Measurements from ENCODE around the gene NCAM1.
"Not testable (repeated sequence)": the region's sequence is repeated elsewhere in the genome, so short reads cannot be mapped to it uniquely, and the experiment has no call there.

NCAM1 gene

DNA sequence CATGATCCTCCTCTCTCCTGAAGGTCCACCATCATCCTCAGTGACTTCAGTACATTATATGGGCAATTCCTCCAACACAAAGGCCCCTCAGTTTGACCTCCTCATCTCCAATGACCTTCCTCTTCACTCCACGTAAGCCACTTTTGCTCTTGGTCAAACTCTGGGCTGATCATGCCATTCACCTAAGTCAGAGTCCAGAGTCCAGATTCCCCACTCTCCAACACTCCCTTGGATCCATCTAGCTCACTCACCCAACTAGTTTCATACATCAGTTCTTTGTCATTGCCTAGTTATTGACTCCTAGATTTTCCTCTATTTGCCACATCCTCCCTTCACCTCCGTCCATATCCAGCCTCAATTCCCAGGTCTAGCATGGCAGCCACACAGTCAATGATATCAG lies 322.7 kb downstream of the NCAM1 start:
- no peak for DNase-seq

DNA sequence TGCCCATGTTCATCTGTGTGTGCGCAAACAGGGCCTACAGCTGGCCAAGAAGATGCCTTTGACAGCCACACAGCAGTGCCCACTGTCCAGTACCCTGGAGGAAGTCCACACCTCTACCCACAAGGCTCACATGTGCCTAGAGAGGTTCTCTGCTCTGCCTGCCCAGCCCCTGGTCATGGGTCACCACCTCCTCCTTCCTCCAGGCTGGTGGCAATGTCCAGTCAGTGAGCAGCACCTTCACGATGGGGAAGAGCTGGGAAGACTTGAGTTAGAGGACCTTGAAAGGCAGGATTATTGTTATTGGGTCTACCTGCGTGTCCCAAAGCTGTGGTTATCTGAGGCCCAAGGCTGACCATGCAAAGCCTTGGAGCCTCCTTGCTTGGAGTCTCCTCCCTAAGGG lies 324.8 kb downstream of the NCAM1 start:
- DNase-seq, result no peak

DNA sequence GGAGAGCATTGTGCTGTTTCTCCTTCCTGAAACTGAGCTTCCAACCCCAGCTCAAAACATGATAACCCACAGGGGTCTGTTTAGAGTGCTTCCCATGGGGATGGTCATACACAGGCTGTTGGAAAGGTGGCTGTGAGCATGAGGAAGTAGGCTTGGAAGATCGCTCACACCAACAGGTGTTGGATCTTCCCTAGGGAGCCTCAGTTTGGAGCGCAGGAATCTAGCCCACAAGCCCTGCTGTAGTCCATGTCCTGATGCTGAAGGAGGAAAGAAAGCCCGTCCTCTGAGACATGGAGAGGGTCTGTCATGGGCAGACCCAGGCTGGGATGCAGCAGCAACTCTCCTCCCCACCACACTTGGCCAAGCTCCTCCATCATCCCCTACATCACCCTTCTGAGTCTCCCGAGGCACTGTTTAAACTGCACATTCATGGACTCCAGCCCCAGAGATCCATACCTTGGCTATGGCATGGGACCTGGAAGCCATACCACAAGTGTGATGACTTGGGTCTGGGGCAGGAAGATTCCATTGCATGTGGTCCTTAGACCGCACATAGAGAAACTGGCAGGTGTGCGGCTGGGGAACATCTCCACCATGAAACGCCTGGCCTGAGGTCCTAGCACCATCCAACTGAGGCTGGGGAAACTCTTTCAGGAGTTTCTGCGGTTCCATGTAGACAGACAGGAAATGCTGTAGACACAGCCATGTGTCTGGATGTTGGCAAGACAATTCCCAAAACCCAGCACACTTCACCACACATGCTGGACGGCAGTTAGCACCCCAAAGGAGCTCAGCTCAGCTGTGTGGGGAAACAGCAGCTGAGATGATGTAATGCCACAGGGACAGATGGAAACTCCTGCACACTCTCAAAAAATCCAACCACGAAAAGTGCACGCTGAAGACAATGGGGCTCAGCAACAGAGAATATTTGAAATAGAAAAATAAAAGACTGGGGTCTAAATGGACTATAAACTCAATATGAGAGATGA lies 325.6 kb downstream of the NCAM1 start:
- DNase-seq, result no peak

DNA sequence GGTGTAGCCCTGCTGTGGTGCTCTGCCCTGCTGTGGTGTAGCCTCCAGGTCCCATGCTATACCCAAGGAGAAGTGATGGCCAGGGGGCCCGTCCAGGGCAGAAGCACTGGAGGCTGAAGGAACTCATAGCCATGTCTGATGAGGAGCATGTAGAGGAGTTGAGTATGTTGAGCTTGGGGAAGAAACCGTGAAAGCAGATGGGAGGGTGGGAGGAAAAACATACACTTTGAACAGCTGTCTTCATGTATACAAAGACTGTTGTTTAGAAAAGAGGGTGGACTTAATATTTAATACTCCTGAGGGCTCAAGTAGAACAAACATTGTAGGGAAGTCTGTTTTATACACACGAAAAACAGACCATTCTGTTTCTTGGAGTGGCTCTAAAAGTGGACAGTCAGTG lies 326.6 kb downstream of the NCAM1 start:
- DNase-seq, result no peak

DNA sequence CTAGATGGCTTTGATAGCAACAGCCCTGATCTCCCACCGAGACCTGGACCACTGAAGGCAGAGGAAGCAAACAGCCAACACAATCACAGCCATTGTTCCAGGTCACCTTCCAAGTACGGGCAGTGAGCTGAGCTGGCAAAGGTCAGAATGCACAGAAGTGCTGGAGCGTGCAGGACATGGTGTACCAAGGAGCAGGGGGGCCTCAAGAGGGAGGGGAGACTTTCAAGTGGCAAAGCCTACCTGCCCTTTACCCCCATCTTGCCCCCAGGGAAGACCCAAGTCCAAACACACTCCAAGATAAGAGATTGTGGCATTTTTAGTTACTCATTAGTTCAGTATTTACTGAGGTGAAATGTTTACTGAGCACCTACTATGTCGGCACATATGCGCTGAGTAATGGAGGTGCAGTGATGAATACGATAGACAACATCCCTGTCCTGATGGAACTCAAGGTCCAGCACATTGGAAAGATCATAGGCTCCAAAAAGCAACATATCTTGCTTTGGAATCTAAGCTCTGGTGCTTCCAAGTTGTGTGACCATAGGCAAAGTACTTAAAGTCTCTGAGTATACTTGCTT lies 327.2 kb downstream of the NCAM1 start:
- DNase-seq, result no peak

DNA sequence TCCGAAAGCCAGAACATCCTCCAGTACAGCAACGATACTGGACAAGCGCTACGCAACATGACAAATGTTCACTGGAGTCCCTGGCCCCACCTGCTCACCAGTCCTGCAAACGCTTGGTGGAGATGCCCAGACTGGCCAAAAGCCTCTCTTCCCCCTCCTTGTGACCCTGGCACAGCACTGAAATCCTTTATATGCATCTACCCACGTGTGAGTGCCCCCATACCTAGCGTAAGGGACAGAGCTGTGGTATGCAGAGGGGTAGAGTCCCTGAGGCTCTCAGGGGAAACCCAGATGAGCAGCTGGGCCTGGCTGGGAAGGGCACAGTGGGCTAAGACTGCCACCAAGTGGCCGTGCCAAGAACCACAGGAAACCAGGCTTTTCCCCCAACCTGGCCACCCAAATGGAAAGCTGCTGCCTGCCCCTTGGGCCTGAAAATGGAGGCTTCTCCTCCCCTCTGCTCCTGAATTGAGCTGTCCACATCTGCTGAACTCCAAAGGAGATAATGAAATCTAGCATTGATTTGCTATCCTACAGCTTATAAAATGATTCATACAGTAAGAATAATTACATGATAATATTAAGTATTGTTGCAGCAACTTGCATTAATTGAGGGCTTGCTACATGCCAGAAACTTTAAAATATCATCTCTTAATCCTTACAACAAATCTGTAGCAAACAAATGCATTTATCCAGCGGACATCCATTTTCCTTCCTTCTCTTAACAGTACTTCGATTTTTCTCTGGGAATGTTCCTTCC lies 328.4 kb downstream of the NCAM1 start:
- DNase-seq, result peak; percentile 65 to 71

DNA sequence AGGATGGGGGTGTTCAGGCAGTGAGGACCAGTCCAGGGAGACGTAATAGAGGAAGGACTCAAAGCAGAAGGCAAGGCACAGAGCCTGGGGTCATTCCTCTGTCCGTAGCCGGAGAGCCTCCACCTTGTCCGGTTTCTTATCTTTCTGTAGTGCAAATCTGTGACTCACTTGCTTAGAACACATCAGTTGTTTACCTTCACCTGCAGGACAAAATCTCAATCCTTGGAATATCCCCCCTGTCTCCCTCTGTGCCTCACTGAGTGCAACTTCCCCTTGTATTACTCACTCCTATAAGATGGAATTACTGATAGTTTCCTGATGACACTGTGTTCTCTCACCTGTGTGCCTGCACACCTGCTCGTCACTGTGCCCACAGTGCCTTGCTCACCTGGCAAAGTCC lies 332.7 kb downstream of the NCAM1 start:
- DNase-seq, result no peak

DNA sequence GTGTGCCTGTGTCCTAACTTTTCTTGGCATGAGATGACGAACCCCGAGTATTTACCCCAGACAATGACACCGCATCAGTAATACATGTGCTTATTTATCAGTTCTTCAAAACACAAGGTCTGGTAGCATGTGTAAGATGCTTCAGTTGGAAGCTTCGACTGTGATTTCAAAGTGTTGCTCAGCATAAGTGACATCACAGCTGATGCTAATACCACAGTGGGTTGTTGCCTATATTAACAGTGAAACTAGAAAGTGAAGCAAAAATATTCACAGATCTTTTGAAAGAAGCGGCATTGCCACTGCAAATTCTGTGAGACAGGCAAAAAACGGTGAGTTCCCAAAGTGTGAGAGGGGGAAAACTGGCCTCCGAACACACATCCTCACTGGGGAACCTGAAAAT lies 334.8 kb downstream of the NCAM1 start:
- no peak for DNase-seq

DNA sequence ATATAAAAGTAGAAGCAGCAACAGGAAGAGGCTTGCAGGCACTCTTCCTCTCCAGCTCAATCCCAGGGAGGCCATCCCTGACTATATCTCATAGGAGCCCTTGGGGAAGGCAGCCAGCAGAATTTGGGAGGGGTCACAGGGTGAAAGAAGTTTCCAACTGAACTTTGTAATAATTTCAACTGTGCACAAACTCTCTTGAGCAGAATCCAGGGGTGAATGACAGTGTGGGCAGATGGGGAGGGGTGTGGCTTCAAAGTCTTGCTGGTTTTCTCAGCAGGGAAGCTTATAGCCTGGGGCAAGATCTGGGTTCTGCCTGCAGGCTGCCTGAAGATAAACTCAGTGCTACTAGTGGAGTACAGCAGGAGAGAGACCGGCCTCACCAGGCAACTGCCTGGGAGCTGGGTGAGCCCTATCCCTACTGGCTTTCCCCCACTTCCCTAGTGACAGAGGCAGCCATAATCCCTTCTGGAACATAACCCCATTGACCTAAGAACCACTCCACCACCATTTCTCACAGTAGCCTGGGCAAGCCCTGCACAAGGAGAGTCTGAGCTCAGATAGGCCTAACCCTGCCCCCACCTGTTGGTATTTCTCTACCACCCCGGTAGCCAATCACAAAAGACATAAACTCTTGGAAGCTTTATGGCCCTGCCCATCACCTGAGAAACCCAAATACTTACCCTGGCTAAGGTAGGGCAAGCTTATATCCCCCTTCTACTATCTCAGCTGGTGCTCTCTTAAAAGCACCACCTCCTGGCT lies 335.4 kb downstream of the NCAM1 start:
- no peak for DNase-seq

DNA sequence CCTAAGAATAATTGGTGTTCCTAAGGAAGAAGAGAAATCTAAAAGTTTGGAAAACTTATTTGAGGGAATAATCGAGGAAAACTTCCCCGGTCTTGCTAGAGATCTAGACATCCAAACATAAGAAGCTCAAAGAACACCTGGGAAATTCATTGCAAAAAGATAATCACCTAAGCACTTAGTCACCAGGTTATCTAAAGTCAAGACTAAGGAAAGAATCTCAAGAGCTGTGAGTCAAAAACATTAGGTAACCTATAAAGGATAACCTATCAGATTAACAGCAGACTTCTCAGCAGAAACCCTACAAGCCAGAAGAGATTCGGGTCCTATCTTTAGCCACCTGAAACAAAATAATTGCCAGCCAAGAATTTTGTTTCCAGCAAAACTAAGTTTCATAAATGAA lies 337.3 kb downstream of the NCAM1 start:
- not testable (repeated sequence) for DNase-seq

DNA sequence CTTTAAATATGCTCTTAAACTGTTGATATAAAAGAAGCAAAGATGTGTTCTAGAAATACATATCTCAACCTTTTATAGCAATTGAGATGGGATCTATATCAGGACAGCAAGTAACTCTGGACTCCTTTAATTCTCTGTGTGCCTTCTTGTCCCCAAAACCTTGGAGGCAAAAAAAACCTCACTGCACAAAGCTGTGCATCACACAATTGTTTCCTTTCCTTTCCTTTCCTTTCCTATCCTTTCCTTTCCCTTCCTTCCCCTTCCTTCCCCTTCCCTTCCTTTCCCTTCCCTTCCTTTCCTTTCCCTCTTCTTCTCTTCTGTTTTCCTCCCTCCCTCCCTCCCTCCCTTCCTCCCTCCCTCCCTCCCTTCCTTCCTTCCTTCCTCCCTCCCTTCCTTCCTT lies 343.7 kb downstream of the NCAM1 start:
- no peak for DNase-seq

DNA sequence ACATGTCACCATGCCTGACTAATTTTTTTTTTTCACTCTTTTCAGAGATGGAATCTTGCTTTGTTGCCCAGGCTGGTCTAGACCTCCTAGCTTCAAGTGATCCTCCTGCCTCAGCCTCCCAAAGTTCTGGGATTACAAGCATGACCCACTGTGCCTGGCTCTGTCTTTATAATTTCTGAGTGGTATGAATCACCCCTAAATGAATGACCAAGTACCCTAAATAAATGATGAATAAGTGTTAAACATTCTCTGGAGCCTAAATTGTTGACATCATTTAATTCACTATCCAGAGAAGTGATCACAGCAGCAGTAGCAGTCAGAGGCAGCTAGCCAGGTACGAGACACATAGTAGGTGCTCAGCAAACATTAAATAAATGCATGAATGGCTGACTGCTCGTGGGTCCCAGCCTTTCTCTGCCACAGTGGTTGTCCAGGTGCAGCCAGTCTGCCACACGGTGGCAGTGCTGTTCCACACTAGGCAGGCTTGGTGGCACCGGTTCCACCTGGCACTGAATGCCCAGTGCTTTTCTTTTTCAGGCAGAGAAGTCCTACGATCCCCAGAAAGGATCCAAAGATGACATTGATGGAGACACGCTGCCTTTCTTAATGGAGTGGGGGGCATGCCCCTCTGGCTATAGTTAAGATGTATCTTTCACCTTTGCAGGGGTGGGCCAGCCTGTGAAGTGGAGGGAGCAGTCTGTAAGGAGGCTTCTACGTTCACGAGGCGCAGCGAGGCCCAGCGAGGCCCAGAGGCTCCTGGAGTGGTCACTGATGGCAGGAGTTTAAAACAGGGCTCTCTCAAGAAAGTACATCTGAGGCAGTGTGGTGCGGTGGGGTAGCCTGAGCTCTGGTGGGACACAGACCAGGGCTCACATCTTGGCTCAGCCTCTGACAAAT lies 344.5 kb downstream of the NCAM1 start:
- peak; percentile 75 to 79 for DNase-seq

DNA sequence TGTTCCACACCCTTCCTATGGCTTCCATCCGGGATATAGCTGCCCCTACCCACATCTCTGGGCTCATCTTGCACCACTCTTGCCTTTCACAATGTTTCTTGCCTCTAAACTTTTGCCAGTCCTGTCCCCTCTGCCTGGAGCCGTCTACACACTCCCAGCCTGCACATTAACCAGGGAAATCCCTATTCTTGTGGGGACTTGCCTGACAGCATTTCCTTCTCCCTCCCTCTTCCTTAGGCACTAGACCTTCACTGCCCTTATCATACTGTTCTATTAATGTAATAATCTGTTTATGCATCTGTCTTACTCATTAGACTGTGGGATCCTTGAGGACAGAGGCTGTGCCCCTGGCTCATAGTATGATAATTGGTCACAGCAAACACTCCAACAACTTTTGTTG lies 347.4 kb downstream of the NCAM1 start:
- DNase-seq, result no peak

DNA sequence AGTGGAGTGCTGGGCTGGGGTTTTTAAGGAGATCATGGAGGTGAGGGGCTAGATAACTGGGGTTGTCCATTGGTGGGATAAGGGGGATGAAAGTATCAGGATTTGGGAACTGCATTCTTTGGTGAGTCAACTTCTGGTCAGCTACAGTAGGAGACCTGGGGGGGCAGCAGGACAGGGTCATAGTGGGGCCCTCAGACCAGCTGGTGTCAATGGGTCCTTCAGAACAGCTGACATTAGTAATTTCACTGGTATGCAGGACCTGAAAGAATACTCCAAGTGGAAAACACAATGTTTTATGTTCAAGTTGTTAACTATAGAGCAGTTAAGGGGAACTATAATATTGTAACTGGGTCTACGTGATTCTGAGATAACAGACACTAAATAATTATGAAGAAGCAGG lies 350.3 kb downstream of the NCAM1 start:
- no peak for DNase-seq

DNA sequence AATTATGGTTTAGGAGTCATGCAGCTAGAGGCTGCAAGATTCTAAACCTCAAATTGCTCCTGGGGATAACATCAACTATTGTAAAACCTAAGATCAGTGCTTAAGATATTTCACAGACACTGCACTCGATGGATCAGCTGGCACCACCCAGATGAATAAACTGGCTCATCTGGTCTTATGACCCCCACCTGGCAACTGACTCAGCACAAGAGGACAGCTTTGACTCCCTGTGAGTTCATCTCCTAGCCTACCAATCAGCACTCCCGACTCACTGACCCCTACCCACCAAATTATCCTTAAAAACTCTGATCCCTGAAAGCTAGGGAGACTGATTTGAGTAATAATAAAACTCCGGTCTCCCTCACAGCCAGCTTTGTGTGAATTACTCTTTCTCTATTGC lies 352.4 kb downstream of the NCAM1 start:
- no peak for DNase-seq

DNA sequence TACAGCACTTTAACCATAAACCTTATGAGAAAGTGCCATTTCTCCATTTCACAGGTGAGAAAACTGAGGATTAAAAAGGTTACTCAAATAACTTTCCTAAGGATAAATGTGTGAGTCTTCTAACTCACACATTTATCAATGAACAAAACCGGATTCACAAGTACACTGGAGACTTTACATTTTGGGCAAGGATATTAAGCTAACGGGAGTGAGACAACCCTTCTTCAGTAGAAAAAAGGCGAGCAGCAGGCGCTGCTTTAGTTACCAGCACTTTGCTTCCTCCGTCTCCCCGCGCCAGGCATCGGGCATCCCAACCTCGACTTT lies 352.8 kb downstream of the NCAM1 start:
- DNase-seq, result no peak

DNA sequence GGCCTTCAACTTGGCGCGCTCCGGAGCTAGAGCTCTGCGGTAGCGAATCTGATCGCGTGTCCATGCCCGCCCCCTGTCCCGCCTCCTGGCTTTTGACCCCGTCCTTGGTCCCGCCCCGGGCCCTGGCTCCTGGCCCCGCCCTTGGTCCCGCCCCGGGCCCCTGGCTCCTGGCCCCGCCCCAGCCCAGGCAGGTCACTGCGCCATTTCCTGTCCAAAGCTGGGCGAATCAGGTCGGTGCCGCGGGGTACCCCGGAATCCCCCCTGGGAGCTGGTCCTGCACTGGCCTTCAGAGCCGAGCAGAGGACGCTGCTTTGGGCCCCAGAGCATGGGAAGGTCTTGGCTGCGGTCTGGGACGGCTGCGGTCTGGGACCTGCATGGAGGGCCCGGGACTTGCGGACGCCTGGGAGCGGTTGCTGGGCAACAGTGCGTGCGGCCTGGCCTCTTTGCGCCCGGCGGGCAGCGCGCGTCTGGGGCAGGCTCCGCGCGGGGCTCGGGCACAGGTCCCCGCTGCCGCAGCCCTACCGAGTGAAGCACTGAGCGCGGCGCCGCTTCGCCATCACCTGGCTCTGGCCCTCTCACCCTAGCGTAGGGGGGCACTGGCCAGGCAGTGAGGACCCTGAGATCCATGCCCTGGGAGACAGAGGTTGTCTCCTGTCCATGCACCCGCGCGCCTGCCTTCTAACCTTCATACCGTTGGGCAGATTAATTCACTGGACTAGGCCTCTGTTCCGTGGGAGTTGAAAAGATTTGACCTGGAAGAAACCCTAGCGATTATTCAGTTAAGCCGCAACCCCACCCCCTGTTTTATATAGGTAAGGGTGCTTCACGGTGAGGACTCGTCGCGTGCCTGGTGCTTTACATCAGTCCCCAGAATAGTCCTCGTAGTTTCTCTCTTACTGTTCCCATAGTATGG lies 353.4 kb downstream of the NCAM1 start, which contains the start of gene TTC12:
Gene TTC12, plus strand, starts transcription at position 195 of the 913 bp plus-strand sequence. CDS start 1,675 bp downstream, outside the sequence.
- DNase-seq, result peak; percentile 95 to 97

DNA sequence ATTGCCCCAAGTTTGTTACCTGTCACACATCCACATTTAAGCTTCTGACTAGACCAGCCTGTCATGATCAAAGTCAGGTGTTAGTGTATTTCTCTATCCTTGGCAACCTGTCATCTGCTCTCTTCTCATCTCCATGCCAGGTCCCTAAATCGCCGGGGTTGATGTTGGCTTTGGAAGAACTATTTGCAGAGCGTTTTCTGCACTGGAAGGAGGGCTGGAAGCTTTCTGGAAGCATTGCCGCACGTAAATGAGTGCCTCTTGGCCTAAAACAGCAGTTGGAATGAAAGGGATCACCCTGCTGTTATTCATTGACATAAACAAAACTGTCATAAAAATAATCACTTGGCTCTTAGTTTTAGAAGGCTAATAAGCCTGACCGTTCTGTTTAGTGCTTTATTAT lies 354.6 kb downstream of the NCAM1 start:
- no peak for DNase-seq

DNA sequence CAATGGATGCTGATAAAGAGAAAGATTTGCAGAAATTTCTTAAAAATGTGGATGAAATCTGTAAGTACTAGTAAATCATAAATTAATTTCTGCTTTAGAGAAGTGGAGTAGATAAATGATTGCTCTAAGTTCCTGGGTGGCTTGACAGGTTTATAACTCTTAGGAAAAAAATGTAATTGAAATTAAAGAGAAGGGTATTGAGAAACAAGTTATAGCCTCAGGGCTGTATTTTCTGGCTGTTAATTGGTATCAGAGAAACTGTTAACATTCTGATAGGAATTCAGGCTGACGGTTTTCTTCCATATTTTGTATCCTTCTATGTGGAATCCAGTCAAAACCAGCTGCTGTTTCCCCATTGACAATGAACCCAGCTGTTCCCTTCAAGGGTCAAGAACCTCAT lies 355.0 kb downstream of the NCAM1 start:
- no peak for DNase-seq

DNA sequence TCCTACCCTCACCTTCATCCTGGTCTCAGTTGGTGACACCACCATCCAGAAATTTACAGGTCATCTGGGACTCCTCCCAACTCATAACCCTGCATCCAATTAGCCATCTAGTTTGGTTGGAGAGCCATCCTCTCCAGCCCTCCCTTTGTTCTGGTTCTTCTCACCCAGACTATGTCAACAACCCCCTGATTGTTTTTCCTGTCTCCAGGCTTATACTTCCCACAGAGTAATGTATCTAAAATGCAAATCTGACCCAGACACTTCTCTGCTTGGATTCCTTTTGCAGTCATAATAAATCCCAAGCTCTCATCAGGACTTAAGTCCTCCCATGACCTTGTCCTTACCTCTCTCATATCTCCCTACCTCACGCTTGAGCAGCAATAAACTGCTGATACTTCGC lies 356.1 kb downstream of the NCAM1 start:
- DNase-seq, result no peak

DNA sequence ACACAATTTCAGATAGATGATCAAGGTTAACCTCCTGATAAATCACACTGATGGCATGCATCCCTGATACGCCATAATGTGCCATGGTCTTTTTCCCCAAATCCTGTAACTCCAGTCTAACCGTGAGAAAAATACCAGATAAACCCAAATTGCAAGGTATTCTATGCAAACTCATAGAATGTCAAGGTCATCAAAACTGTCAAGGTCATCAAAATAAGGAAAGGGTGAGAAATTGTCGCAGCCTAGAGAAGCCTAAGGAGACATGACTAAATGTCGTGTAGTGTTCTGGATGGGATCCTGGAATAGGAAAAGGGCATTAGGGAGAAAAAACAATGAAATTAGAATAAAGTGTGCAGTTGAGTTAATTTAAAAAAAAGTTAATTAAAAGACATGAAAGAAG lies 357.9 kb downstream of the NCAM1 start:
- DNase-seq, result no peak
